HepG2 (cell line): ENCODE data around the gene TRMT10C. TPM values are rescaled to one million over a fixed set of nuclear protein-coding genes. Genes with fewer than 3 reads are reported as not detected.

Source experiments
- ATAC-seq: fragments of 200-7000 bp; cut with Tn5 transposase; 3 replicates; pipeline ENCODE4 v1.9.1; 2020; ENCODE audit warnings: mild to moderate bottlenecking, moderate library complexity
- BruUV-seq: library from RNA; stranded (reverse); fragments of 400-500 nt; replicated peaks from 2 replicates; lab custom pipeline; 2021; lab: Mats Ljungman, UMichigan
- CTCF ChIA-PET: fragments of 300-600 bp; formaldehyde crosslinking; extraction: SDS; loops from one replicate; lab custom pipeline; 2021; ENCODE audit warnings: low total read pairs, inconsistent platforms, low intra/inter-chr PET ratio; lab: Yijun Ruan, JAX
- POLR2A ChIA-PET: fragments of 350-600 bp; sonication (Branson Sonifier 250); formaldehyde crosslinking; loops from one replicate; lab custom pipeline; 2020; ENCODE audit warnings: antibody characterized with exemption, inconsistent platforms; lab: Yijun Ruan, JAX
- DNase-seq: peaks from one replicate; pipeline ENCODE4 v3.0.0-alpha.2; 2015; ENCODE audit warnings: low spot score
- FAIRE-seq: peaks from 3 replicates; lab custom pipeline; 2011; peaks lifted over from hg19 to GRCh38; lab: Jason Lieb, UNC
- H2AFZ ChIP-seq: one replicate; pipeline ENCODE4 v1.6.1; 2011; ENCODE audit warnings: low read length, inconsistent platforms
- H3K27ac ChIP-seq: fragments of 300-600 bp; 3 replicates; pipeline ENCODE4 v1.8.0; 2011; ENCODE audit warnings: mixed run types, mild to moderate bottlenecking, mixed read lengths, low read length, inconsistent platforms; ENCODE audit not compliant: insufficient read depth; ENCODE audit errors: extremely low read length
- H3K27me3 ChIP-seq, 2 experiments: fragments of 200-600 bp in 1 of 2; 2 replicates in 1 of 2; 3 replicates in 1 of 2; pipeline versions ENCODE4 v1.6.0 to v1.8.0; 2011; ENCODE audit warnings: low read length in 2 of 2, mild to moderate bottlenecking in 2 of 2, moderate library complexity in 2 of 2, inconsistent platforms in 1 of 2; ENCODE audit not compliant: insufficient read depth in 2 of 2, control insufficient read depth in 1 of 2
- H3K36me3 ChIP-seq, 2 experiments: fragments of 200-600 bp in 1 of 2; replicated peaks in 1 of 2; 2 replicates in 1 of 2; 3 replicates in 1 of 2; pipeline versions ENCODE4 v1.5.1 to v1.8.0; 2011; ENCODE audit warnings: low read length in 2 of 2, inconsistent platforms in 1 of 2; ENCODE audit not compliant: insufficient read depth in 2 of 2, control insufficient read depth in 1 of 2
- H3K4me1 ChIP-seq: 2 replicates; pipeline ENCODE4 v1.5.1; 2012; ENCODE audit warnings: low read length, inconsistent platforms; ENCODE audit not compliant: insufficient read depth
- H3K4me2 ChIP-seq: 2 replicates; pipeline ENCODE4 v1.6.0; 2011; ENCODE audit warnings: low read depth, low read length, inconsistent platforms
- H3K4me3 ChIP-seq, 3 experiments: fragments of 200-600 bp in 1 of 3; sonication (generic), shearing (Covaris generic) in 1 of 3; replicated peaks in 1 of 3; 2 replicates each; pipeline ENCODE4 v1.5.1; 2011 to 2016; ENCODE audit warnings: low read length in 3 of 3, inconsistent platforms in 2 of 3, low read depth in 2 of 3, mild to moderate bottlenecking in 2 of 3, control low read depth in 1 of 3, mixed read lengths in 1 of 3; ENCODE audit not compliant: insufficient read depth in 1 of 3
- H3K79me2 ChIP-seq: one replicate; pipeline ENCODE4 v1.6.1; 2011; ENCODE audit warnings: low read length, inconsistent platforms; ENCODE audit not compliant: insufficient read depth
- H3K9ac ChIP-seq: 2 replicates; pipeline ENCODE4 v1.6.0; 2011; ENCODE audit warnings: mild to moderate bottlenecking, low read depth, low read length, inconsistent platforms; ENCODE audit not compliant: insufficient read depth
- H3K9me3 ChIP-seq: 2 replicates; pipeline ENCODE4 v1.5.1; 2012; ENCODE audit warnings: mild to moderate bottlenecking, low read length
- H4K20me1 ChIP-seq: 2 replicates; pipeline ENCODE4 v1.6.0; 2011; ENCODE audit warnings: inconsistent platforms, mild to moderate bottlenecking, low read length, moderate library complexity; ENCODE audit not compliant: insufficient read depth
- ATRX ChIP-seq: sonication (generic); formaldehyde crosslinking; IDR thresholded peaks from 2 replicates; pipeline ENCODE4 v1.4.0; 2020; ENCODE audit warnings: missing genetic modification reagents, borderline replicate concordance
- CCAR2 ChIP-seq: fragments of 200-400 bp; formaldehyde crosslinking; optimal IDR thresholded peaks from 2 replicates; pipeline ENCODE3; 2018; ENCODE audit warnings: low read depth, mild to moderate bottlenecking, low read length, moderate library complexity
- CEBPZ ChIP-seq: IDR thresholded peaks from 2 replicates; pipeline ENCODE4 v1.6.1; 2012; ENCODE audit warnings: low read length, improper control_type of control experiment
- DDIT3 ChIP-seq: sonication (generic); formaldehyde crosslinking; IDR thresholded peaks from 2 replicates; pipeline ENCODE4 v1.4.0; 2020; ENCODE audit warnings: mild to moderate bottlenecking, missing genetic modification reagents
- DPF2 ChIP-seq: sonication (generic); formaldehyde crosslinking; IDR thresholded peaks from 2 replicates; pipeline ENCODE4 v1.4.0; 2020; ENCODE audit warnings: mild to moderate bottlenecking, low read depth, missing genetic modification reagents, borderline replicate concordance
- KLF9 ChIP-seq: IDR thresholded peaks from 2 replicates; pipeline ENCODE4 v1.6.1; 2016; ENCODE audit warnings: low read depth
- MYNN ChIP-seq: sonication (generic); formaldehyde crosslinking; IDR thresholded peaks from 2 replicates; pipeline ENCODE4 v1.4.0; 2020; ENCODE audit warnings: mild to moderate bottlenecking, low read depth, missing genetic modification reagents
- RBM39 ChIP-seq: fragments of 200-400 bp; formaldehyde crosslinking; IDR thresholded peaks from one replicate; pipeline ENCODE4 v1.6.1; 2018; ENCODE audit warnings: antibody characterized with exemption, mild to moderate bottlenecking, low read depth, low read length; ENCODE audit not compliant: poor library complexity, severe bottlenecking
- SNAPC5 ChIP-seq: sonication (generic); formaldehyde crosslinking; IDR thresholded peaks from 2 replicates; pipeline ENCODE4 v1.8.1; 2023; ENCODE audit warnings: mild to moderate bottlenecking, missing genetic modification reagents, borderline replicate concordance
- SRSF9 ChIP-seq: fragments of 200-400 bp; formaldehyde crosslinking; IDR thresholded peaks from 2 replicates; pipeline ENCODE4 v1.6.1; 2018; ENCODE audit warnings: borderline replicate concordance, mild to moderate bottlenecking, low read depth, low read length; ENCODE audit not compliant: insufficient read depth, poor library complexity, severe bottlenecking
- ZNF598 ChIP-seq: sonication (generic); formaldehyde crosslinking; IDR thresholded peaks from 2 replicates; pipeline ENCODE4 v1.5.1; 2020; ENCODE audit warnings: mild to moderate bottlenecking, missing genetic modification reagents, borderline replicate concordance
- ZXDC ChIP-seq: sonication (generic); formaldehyde crosslinking; IDR thresholded peaks from 2 replicates; pipeline ENCODE4 v1.5.0; 2020; ENCODE audit warnings: mild to moderate bottlenecking, missing genetic modification reagents
- WGBS: methylation state at CpG from one replicate; pipeline ENCODE4 v1.1.6; 2017; ENCODE audit warnings: low lambda C conversion rate; 5-methylcytosine and 5-hydroxymethylcytosine counted together
- in situ Hi-C: cut with HindIII; loops from 2 replicates; pipeline ENCODE4 v1.10.0; 2017; ENCODE audit warnings: low pct_unique_long_range_greater_than_20kb; ENCODE audit not compliant: extremely low pct_ligation_motif_present
- intact Hi-C: fragments of 100-400 bp; cut with micrococcal nuclease; formaldehyde crosslinking; loops from one replicate; pipeline ENCODE4 v1.10.0; 2022; ENCODE audit not compliant: unreplicated experiment
- polyA plus RNA-seq, 8 experiments: library from polyadenylated mRNA; depleted of rRNA in 3 of 8; stranded (reverse) in 7 of 8; unstranded in 1 of 8; fragments of >200 nt; fragmentation: Illumina TruSeq in 4 of 8; extraction: Trizol in 4 of 8; gene quantifications; 2 replicates each; pipeline versions ENCODE4 v1.2.1 to v1.2.3, GENCODE V29; 2011 to 2016; ENCODE audit warnings: low read depth in 4 of 8, missing spikeins in 1 of 8, mixed read lengths in 1 of 8; ENCODE audit not compliant: insufficient read depth in 1 of 8
- total RNA-seq, 5 experiments: library from RNA; depleted of rRNA; stranded (reverse); fragments of >200 nt; fragmentation: Illumina TruSeq; extraction: Trizol; gene quantifications; 2 replicates each; pipeline ENCODE4 v1.2.3, GENCODE V29; 2016; ENCODE audit warnings: low read depth in 1 of 5

The TRMT10C gene
- total and polyA plus RNA-seq, 2 of the 13 experiments (the other 11 are each of a cell fraction or from before 2014, with no cell fraction given), result 10.8 to 39.2 TPM

GRCh38 chr3:101615525-101615924 lies 53.9 kb downstream of the TRMT10C start:
- no peaks in the 10 kb centered on the region for H3K36me3 ChIP-seq
- no peak overlapping the region for H3K4me3 ChIP-seq
- no peak overlapping the region for H3K9ac ChIP-seq
- H3K4me1 ChIP-seq, result peaks cover 17% of the 10 kb centered on the region
- ATAC-seq, result no peak
- no peak overlapping the region for H3K27ac ChIP-seq
- no peak overlapping the region for H2AFZ ChIP-seq
- WGBS, result 95% methylated on average over 6 of the region's 6 CpGs
- ChIA-PET CTCF (no interaction called here), POLR2A (no interaction called here)
- no peak overlapping the region for H3K4me2 ChIP-seq
- H3K79me2 ChIP-seq, result no peaks in the 10 kb centered on the region
- in situ Hi-C loops (no loop called here), intact Hi-C loops (no loop called here)
- H3K9me3 ChIP-seq, result no peaks in the 10 kb centered on the region
- no TSS peak for BruUV-seq
- no peak for TF ChIP-seq ZNF598 (CRISPR knock-in tag)
- TF ChIP-seq DPF2 (CRISPR knock-in tag), result no peak
- TF ChIP-seq SNAPC5, result no peak
- TF ChIP-seq ZXDC (CRISPR knock-in tag), result no peak
- no peak for TF ChIP-seq ATRX (CRISPR knock-in tag)
- TF ChIP-seq RBM39, result no peak
- no peak for TF ChIP-seq DDIT3 (CRISPR knock-in tag)
- TF ChIP-seq SRSF9, result no peak
- TF ChIP-seq CEBPZ, result no peak
- no peak for TF ChIP-seq MYNN (CRISPR knock-in tag)
- no peak for TF ChIP-seq KLF9 (CRISPR knock-in tag)
- TF ChIP-seq CCAR2, result no peak
- no peak for FAIRE-seq
- no peaks in the 10 kb centered on the region for H4K20me1 ChIP-seq
- no peak for DNase-seq
- no peaks in the 10 kb centered on the region for H3K27me3 ChIP-seq
